Fibroblast of the aortic adventitia (primary cell): ENCODE results near the gene FBXW5. TPM values are rescaled to one million over a fixed set of nuclear protein-coding genes. Genes with fewer than 3 reads are reported as not detected.

Experiments used
- DNase-seq: peaks from one replicate; pipeline ENCODE4 v3.0.0-alpha.2; 2010; ENCODE audit warnings: low read depth
- H3K4me3 ChIP-seq: 2 replicates; pipeline ENCODE4 v1.5.1; 2011; ENCODE audit warnings: low read depth, mild to moderate bottlenecking, control low read depth, low read length, moderate library complexity
- CTCF ChIP-seq: IDR thresholded peaks from 2 replicates; pipeline ENCODE4 v1.5.1; 2011; ENCODE audit warnings: mild to moderate bottlenecking, low read length, control low read depth, inconsistent platforms; ENCODE audit not compliant: insufficient read depth
- total RNA-seq: library from RNA; depleted of rRNA; stranded (reverse); fragments of >200 nt; gene quantifications from 2 replicates; pipeline ENCODE4 v1.2.3, GENCODE V29; 2012; ENCODE audit warnings: low replicate concordance

FBXW5 gene
- total RNA-seq, 1 donor = 139 TPM

DNA sequence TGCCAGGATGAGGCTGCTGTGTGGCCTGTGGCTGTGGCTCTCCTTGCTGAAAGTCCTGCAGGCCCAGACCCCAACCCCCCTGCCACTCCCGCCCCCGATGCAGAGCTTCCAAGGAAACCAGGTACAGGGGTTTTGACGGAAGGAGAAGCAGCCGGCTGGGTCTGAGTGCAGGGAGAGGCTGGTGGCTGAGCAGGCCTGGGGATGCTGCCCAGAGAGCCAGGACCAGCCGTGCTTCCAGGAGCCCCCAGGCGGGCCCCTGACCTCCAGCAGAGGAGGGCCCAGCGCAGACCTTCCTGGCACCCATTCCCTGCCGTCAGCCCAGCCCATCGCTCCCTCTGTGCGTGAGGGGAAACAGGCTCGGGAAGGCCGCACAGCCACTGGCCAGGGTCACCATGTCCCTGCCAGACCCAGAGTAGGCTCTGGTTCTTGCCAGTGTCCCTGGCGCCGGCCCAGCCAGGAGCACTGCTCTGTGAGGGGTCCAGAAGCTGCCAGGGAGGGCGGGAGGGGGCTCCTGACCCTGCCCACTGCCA is 7.8 kb upstream of the FBXW5 start:
- DNase-seq = no peak
- no peak for TF ChIP-seq CTCF
- no peak overlapping the region for H3K4me3 ChIP-seq

- no peak within 1 kb of the TSS for H3K4me3 ChIP-seq
- no peak for DNase-seq
- no peak for TF ChIP-seq CTCF
These were observed 7.2 kb upstream of the FBXW5 start, which contains the start of gene LCN12 for GRCh38 chr9:136951541-136952320. Gene LCN12, plus strand, starts transcription at chr9:136952273. Its CDS starts 55 bp downstream, at chr9:136952328.

GRCh38 chr9:136950656-136951276 is 6.2 kb upstream of the FBXW5 start:
- H3K4me3 ChIP-seq = no peak overlapping the region
- DNase-seq = no peak
- no peak for TF ChIP-seq CTCF

DNA sequence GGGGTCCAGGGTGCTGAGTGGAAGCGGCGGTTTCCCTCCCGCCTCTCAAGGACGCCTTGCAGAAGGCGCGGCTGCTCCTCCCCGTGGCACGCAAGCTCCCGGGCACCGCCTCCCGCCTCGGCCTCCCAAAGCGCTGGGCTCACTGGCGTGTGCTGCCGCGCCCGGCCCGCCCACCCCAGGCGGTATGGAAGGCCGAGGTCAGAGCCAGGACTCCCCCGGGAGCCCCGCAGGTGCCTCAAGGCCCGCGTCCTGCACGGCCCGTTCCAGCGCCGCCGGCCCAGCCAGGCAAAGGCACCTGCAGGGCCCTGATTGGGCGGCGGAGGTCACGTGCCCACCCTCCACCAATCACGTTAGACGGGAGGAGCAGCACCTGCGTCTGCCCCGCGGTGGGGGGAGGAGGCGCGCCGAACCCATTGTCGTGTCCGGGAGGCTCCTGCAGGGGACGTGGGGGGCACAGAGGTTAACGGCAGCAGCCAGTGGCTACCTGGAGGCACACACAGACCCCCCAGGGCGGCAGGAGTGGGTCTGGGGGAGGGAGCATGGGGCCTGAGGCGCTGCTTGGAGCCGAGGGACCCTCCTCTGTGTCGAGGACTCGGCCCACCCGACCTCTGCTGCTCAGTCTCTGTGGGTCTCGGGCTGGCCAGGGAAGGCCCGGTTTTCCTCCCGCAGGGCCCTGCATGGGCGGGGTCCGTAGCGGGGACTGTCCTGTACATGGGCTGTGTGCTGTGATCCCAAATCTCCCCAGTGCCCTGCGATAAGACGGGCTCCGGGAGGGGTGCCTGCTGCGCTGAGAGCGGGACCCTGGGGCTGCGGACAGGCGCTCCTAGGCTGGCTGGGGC is 5.5 kb upstream of the FBXW5 start:
- no peak for TF ChIP-seq CTCF
- H3K4me3 ChIP-seq = peak overlapping the region; percentile 62
- DNase-seq = peak; percentile 70

DNA sequence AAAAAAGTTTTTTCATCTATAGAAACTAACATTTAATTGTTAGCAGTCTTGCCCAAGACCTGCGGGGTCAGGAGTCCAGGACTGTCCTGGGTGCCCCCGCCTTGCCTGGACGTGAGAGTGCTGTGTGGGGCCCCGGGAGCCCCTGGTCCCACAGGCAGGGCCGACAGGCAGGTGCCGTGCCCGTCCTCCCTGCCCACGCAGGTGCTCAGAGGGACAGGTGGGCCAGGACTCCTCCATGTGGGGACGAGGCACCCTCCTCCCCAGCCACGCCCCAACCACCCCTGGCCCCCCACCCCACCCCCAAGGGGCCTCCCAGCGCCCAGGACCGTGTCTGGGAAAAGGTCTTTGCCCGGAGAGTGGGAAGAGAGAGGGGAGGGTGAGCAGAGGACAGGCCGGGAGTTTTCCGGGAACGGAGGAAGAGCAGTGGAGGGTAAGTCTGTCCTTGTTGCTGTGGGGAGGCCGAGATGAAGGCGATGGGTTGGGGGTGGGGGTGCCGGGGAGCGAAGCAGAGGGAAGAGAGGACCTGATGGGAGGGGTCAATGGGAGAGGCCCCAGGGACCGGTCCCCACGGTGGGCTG is 4.8 kb upstream of the FBXW5 start:
- no peak for DNase-seq
- peak overlapping the region; percentile 62 for H3K4me3 ChIP-seq
- TF ChIP-seq CTCF = no peak

- DNase-seq = peak; percentile 76
- no peak overlapping the region for H3K4me3 ChIP-seq
- TF ChIP-seq CTCF = peak; percentile 62
These were observed 3.5 kb upstream of the FBXW5 start for GRCh38 chr9:136947955-136948510.
